Stomach (tissue), 9 donors: ENCODE data around the gene PTPRS. TPM values are rescaled to one million over a fixed set of nuclear protein-coding genes. Genes with fewer than 3 reads are reported as not detected.

Experiments used
- DNase-seq, 2 donors: peaks; one replicate each; pipeline versions ENCODE4 v3.0.0 to v3.0.0-alpha.2; 2013 to 2019
- H3K27ac ChIP-seq, 5 donors: fragments of 200-600 bp in 4 of 5; sonication (generic) in 4 of 5; one replicate each; pipeline ENCODE4 v1.5.1; 2013 to 2019; ENCODE audit warnings: mild to moderate bottlenecking in 1 of 5, moderate library complexity in 1 of 5
- H3K27me3 ChIP-seq, 3 donors: fragments of 200-600 bp; sonication (generic); one replicate each; pipeline ENCODE4 v1.5.1; 2017 to 2019; ENCODE audit warnings: mixed run types in 1 of 3
- H3K36me3 ChIP-seq, 4 donors: fragments of 200-600 bp; sonication (generic); 1 replicate in 3 of 4; 2 replicates in 1 of 4; pipeline ENCODE4 v1.5.1; 2016 to 2019
- H3K4me1 ChIP-seq, 4 donors: fragments of 200-600 bp; sonication (generic); one replicate each; pipeline ENCODE4 v1.5.1; 2016 to 2019
- H3K4me3 ChIP-seq, 4 donors: fragments of 200-600 bp; sonication (generic) in 3 of 4; one replicate each; pipeline ENCODE4 v1.5.1; 2016 to 2019; ENCODE audit warnings: mild to moderate bottlenecking in 1 of 4
- H3K9me3 ChIP-seq, 4 donors: fragments of 200-600 bp; sonication (generic); one replicate each; pipeline ENCODE4 v1.5.1; 2016 to 2019
- CTCF ChIP-seq, 7 experiments: fragments of 450-650 bp in 4 of 7; fragments of 200-600 bp in 3 of 7; sonication (generic) in 3 of 7; IDR thresholded peaks; one replicate each; pipeline ENCODE4 v1.5.1; 2016 to 2019; ENCODE audit warnings: antibody characterized with exemption in 7 of 7, control low read depth in 2 of 7, mild to moderate bottlenecking in 1 of 7
- EP300 ChIP-seq: sonication (generic); formaldehyde crosslinking; IDR thresholded peaks from one replicate; pipeline ENCODE4 v1.6.1; 2017; ENCODE audit warnings: antibody characterized with exemption
- POLR2A ChIP-seq, 4 donors: fragments of 450-650 bp; IDR thresholded peaks; one replicate each; pipeline ENCODE4 v1.6.1; 2016; ENCODE audit warnings: antibody characterized with exemption in 4 of 4, control low read depth in 2 of 4, mild to moderate bottlenecking in 1 of 4, moderate library complexity in 1 of 4
- POLR2AphosphoS5 ChIP-seq, 3 donors: sonication (generic); formaldehyde crosslinking; IDR thresholded peaks; one replicate each; pipeline ENCODE4 v1.6.1; 2016; ENCODE audit warnings: antibody characterized with exemption in 3 of 3
- WGBS, 5 donors: extraction: QIAGEN DNeasy Blood & Tissue Kit in 3 of 5; methylation state at CpG; one replicate each; pipeline versions ENCODE4 v1.1.5 to v1.1.7; 2013 to 2018; 5-methylcytosine and 5-hydroxymethylcytosine counted together
- intact Hi-C: fragments of 100-400 bp; cut with DNase I; formaldehyde crosslinking; loops from one replicate; pipeline ENCODE4 v1.15.1; 2023; ENCODE audit warnings: low total_unique reads
- polyA plus RNA-seq, 3 donors: library from polyadenylated mRNA; stranded (reverse); fragments of 200-250 nt; gene quantifications; one replicate each; pipeline ENCODE4 v1.2.3, GENCODE V29; 2013
- total RNA-seq, 5 donors: library from RNA; depleted of rRNA; stranded (reverse); fragments of >200 nt; gene quantifications; one replicate each; pipeline versions ENCODE4 v1.1.0 to v1.2.3, GENCODE V29; 2014 to 2016
- donor health status: healthy with polysubstance abuse.
- donor health status: Bipolar disorder and iron deficiency.
- donor health status: healthy.

Gene PTPRS
- total and polyA plus RNA-seq, 8 donors, result 6.9 to 142 (median 57.1) TPM

- 18 to 25% (median 20%) methylated on average over 4 to 6 of the region's 6 CpGs for WGBS, 5 donors
- no peak overlapping the region for H3K4me3 ChIP-seq
- intact Hi-C loops, result no loop called here
- no peaks in the 10 kb centered on the region for H3K36me3 ChIP-seq
- H3K4me1 ChIP-seq, result peaks cover 0 to 4% (median 3%) of the 10 kb centered on the region in 4 donors
- DNase-seq, result no peak
- no peak for TF ChIP-seq POLR2A (IDR thresholded peaks at IDR 0.05)
- TF ChIP-seq CTCF (IDR thresholded peaks at IDR 0.05), result no peak
- TF ChIP-seq POLR2AphosphoS5 (IDR thresholded peaks at IDR 0.05), result no peak
- no peak for TF ChIP-seq EP300
- H3K9me3 ChIP-seq, result no peaks in the 10 kb centered on the region
- H3K27ac ChIP-seq, result no peak overlapping the region
- peaks cover 0 to 38% (median 0%) of the 10 kb centered on the region in 3 donors for H3K27me3 ChIP-seq
Measured at GRCh38 chr19:5345895-5346386, 5.3 kb upstream of the PTPRS start.

- intact Hi-C loops, result no loop called here
- WGBS, 5 donors, result 55 to 66% (median 59%) methylated on average over 9 of the region's 9 CpGs
Measured at GRCh38 chr19:5343848-5344247, 3.2 kb upstream of the PTPRS start.

GRCh38 chr19:5342573-5343201 is 2.1 kb upstream of the PTPRS start:
- peaks cover 7 to 56% (median 29%) of the 10 kb centered on the region in 3 donors for H3K27me3 ChIP-seq
- no peak overlapping the region for H3K27ac ChIP-seq
- H3K4me3 ChIP-seq, result no peak overlapping the region
- intact Hi-C loops, result no loop called here
- no peaks in the 10 kb centered on the region for H3K9me3 ChIP-seq
- 53 to 61% (median 60%) methylated on average over 12 of the region's 12 CpGs for WGBS, 5 donors
- TF ChIP-seq POLR2AphosphoS5 (IDR thresholded peaks at IDR 0.05) (no peak), POLR2A (IDR thresholded peaks at IDR 0.05) (no peak), CTCF (IDR thresholded peaks at IDR 0.05) (no peak), EP300 (no peak)
- peaks cover 17 to 29% (median 27%) of the 10 kb centered on the region in 4 donors for H3K4me1 ChIP-seq
- DNase-seq, result no peak
- no peaks in the 10 kb centered on the region for H3K36me3 ChIP-seq

More at GRCh38 chr19:5343848-5344247, 3.2 kb upstream of the PTPRS start:
- Histone ChIP-seq H3K36me3 (no peaks in the 10 kb centered on the region), H3K4me1 (peaks cover 14 to 22% (median 21%) of the 10 kb centered on the region in 4 donors), H3K27ac (no peak overlapping the region), H3K4me3 (no peak overlapping the region), H3K9me3 (no peaks in the 10 kb centered on the region), H3K27me3 (peaks cover 0 to 45% (median 17%) of the 10 kb centered on the region in 3 donors)
- TF ChIP-seq POLR2AphosphoS5 (IDR thresholded peaks at IDR 0.05) (no peak), EP300 (no peak), CTCF (IDR thresholded peaks at IDR 0.05) (no peak)
- no peak for DNase-seq

GRCh38 chr19:5341981-5342380 is 1.4 kb upstream of the PTPRS start:
- Histone ChIP-seq H3K27ac (no peak overlapping the region), H3K4me1 (peaks cover 17 to 29% (median 27%) of the 10 kb centered on the region in 4 donors), H3K27me3 (peaks cover 7 to 63% (median 36%) of the 10 kb centered on the region in 3 donors), H3K9me3 (no peaks in the 10 kb centered on the region), H3K4me3 (no peak overlapping the region), H3K36me3 (no peaks in the 10 kb centered on the region)
- TF ChIP-seq CTCF (IDR thresholded peaks at IDR 0.05) (no peak), EP300 (no peak), POLR2A (IDR thresholded peaks at IDR 0.05) (no peak), POLR2AphosphoS5 (IDR thresholded peaks at IDR 0.05) (no peak)
- intact Hi-C loops, result no loop called here
- DNase-seq, result no peak
- 60 to 80% (median 66%) methylated on average over 4 of the region's 4 CpGs for WGBS, 5 donors
